Liver (tissue), 9 donors: ENCODE measurements around the gene ZNF22. TPM values are rescaled to one million over a fixed set of nuclear protein-coding genes. Genes with fewer than 3 reads are reported as not detected.

ENCODE experiments used
- DNase-seq: peaks from one replicate; pipeline ENCODE4 v3.0.0-alpha.2; 2017; ENCODE audit warnings: low spot score
- H3K27ac ChIP-seq, 2 donors: one replicate each; pipeline ENCODE4 v1.7.0; 2013; ENCODE audit warnings: inconsistent platforms in 2 of 2, low read length in 2 of 2, control low read depth in 1 of 2, low read depth in 1 of 2, mild to moderate bottlenecking in 1 of 2
- H3K27me3 ChIP-seq, 4 donors: one replicate each; pipeline versions ENCODE4 v1.6.1 to v1.7.0; 2013; ENCODE audit warnings: low read length in 3 of 4, inconsistent platforms in 1 of 4, mild to moderate bottlenecking in 1 of 4, moderate library complexity in 1 of 4; ENCODE audit not compliant: control insufficient read depth in 4 of 4, insufficient read depth in 4 of 4
- H3K36me3 ChIP-seq, 4 donors: one replicate each; pipeline versions ENCODE4 v1.6.1 to v1.7.0; 2013; ENCODE audit warnings: low read length in 3 of 4, mild to moderate bottlenecking in 3 of 4, low read depth in 1 of 4, moderate library complexity in 1 of 4; ENCODE audit not compliant: control insufficient read depth in 4 of 4, insufficient read depth in 3 of 4
- H3K4me1 ChIP-seq, 4 donors: one replicate each; pipeline versions ENCODE4 v1.6.1 to v1.7.0; 2013; ENCODE audit warnings: low read length in 3 of 4, mild to moderate bottlenecking in 3 of 4, moderate library complexity in 1 of 4; ENCODE audit not compliant: control insufficient read depth in 4 of 4, insufficient read depth in 4 of 4
- H3K4me3 ChIP-seq, 3 donors: one replicate each; pipeline versions ENCODE4 v1.6.1 to v1.7.0; 2013; ENCODE audit warnings: low read length in 3 of 3, control low read depth in 1 of 3, low read depth in 1 of 3, mild to moderate bottlenecking in 1 of 3
- H3K9ac ChIP-seq, 2 donors: one replicate each; pipeline ENCODE4 v1.7.0; 2013; ENCODE audit warnings: low read length in 2 of 2, mild to moderate bottlenecking in 2 of 2, moderate library complexity in 2 of 2, control low read depth in 1 of 2, low read depth in 1 of 2
- H3K9me3 ChIP-seq, 4 donors: one replicate each; pipeline versions ENCODE4 v1.6.1 to v1.7.0; 2013; ENCODE audit warnings: low read length in 3 of 4; ENCODE audit not compliant: control insufficient read depth in 4 of 4
- EGR1 ChIP-seq, 2 donors: IDR thresholded peaks; 2 replicates each; pipeline ENCODE4 v1.6.1; 2016 to 2018; ENCODE audit warnings: antibody characterized with exemption in 2 of 2, low read depth in 2 of 2
- FOXA1 ChIP-seq: IDR thresholded peaks from 2 replicates; pipeline ENCODE4 v1.6.1; 2016; ENCODE audit warnings: antibody characterized with exemption
- FOXA2 ChIP-seq: IDR thresholded peaks from 2 replicates; pipeline ENCODE4 v1.6.1; 2016; ENCODE audit warnings: antibody characterized with exemption
- GABPA ChIP-seq, 2 donors: IDR thresholded peaks in 1 of 2; conservative IDR thresholded peaks in 1 of 2; 2 replicates each; pipeline ENCODE4 v1.6.1; 2016; ENCODE audit warnings: antibody characterized with exemption in 2 of 2, mild to moderate bottlenecking in 1 of 2, moderate library complexity in 1 of 2
- HNF4A ChIP-seq, 2 donors: conservative IDR thresholded peaks; 2 replicates each; pipeline ENCODE4 v1.6.1; 2016; ENCODE audit warnings: antibody characterized with exemption in 2 of 2, mild to moderate bottlenecking in 2 of 2
- HNF4G ChIP-seq: IDR thresholded peaks from 2 replicates; pipeline ENCODE4 v1.6.1; 2016; ENCODE audit warnings: antibody characterized with exemption
- JUND ChIP-seq, 2 donors: IDR thresholded peaks; 2 replicates each; pipeline ENCODE4 v1.6.1; 2016; ENCODE audit warnings: antibody characterized with exemption in 2 of 2
- NR2F2 ChIP-seq: IDR thresholded peaks from 2 replicates; pipeline ENCODE4 v1.6.1; 2016; ENCODE audit warnings: antibody characterized with exemption
- RAD21 ChIP-seq, 2 donors: IDR thresholded peaks; 2 replicates each; pipeline ENCODE4 v1.6.1; 2016; ENCODE audit warnings: antibody characterized with exemption in 2 of 2, mild to moderate bottlenecking in 2 of 2
- RXRA ChIP-seq, 2 donors: IDR thresholded peaks; 2 replicates each; pipeline ENCODE4 v1.6.1; 2017 to 2018; ENCODE audit warnings: antibody characterized with exemption in 2 of 2, mild to moderate bottlenecking in 1 of 2
- SP1 ChIP-seq: IDR thresholded peaks from 2 replicates; pipeline ENCODE4 v1.6.1; 2018; ENCODE audit warnings: antibody characterized with exemption, mild to moderate bottlenecking
- TAF1 ChIP-seq: conservative IDR thresholded peaks from 2 replicates; pipeline ENCODE4 v1.6.1; 2016; ENCODE audit warnings: antibody characterized with exemption, mild to moderate bottlenecking
- YY1 ChIP-seq: IDR thresholded peaks from 2 replicates; pipeline ENCODE4 v1.6.1; 2016; ENCODE audit warnings: antibody characterized with exemption, mild to moderate bottlenecking
- WGBS: extraction: QIAGEN DNeasy Blood & Tissue Kit; methylation state at CpG from one replicate; pipeline ENCODE4 v1.1.7; 2013; 5-methylcytosine and 5-hydroxymethylcytosine counted together
- polyA plus RNA-seq, 2 donors: library from polyadenylated mRNA; stranded (reverse) in 1 of 2; unstranded in 1 of 2; fragments of 200-250 nt in 1 of 2; fragments of >200 nt in 1 of 2; fragmentation: Nextera tagmentation in 1 of 2; extraction: Ambion mirVana in 1 of 2; gene quantifications; one replicate each; pipeline versions ENCODE4 v1.2.1 to v1.2.3, GENCODE V29; 2013 to 2015
- total RNA-seq, 2 donors: library from RNA; depleted of rRNA; stranded (reverse); fragments of >200 nt; gene quantifications; one replicate each; pipeline ENCODE4 v1.2.3, GENCODE V29; 2014
- TF ChIP-seq, protein P1 (sequence below): IDR thresholded peaks from 2 replicates; pipeline ENCODE4 v1.6.1; 2016; ENCODE audit warnings: antibody characterized with exemption
- TF ChIP-seq, protein P2 (sequence below): IDR thresholded peaks from 2 replicates; pipeline ENCODE4 v1.6.1; 2016; ENCODE audit warnings: antibody characterized with exemption, mild to moderate bottlenecking
- TF ChIP-seq, protein P3 (sequence below): fragments of 150-350 bp; IDR thresholded peaks from 2 replicates; pipeline ENCODE4 v1.5.1; 2017; ENCODE audit warnings: improper control_type of control experiment, low read depth, low read length; ENCODE audit not compliant: missing input control
- TF ChIP-seq, protein P4 (sequence below): IDR thresholded peaks from 2 replicates; pipeline ENCODE4 v1.6.1; 2016; ENCODE audit warnings: antibody characterized with exemption
- TF ChIP-seq, protein P5 (sequence below): IDR thresholded peaks from 2 replicates; pipeline ENCODE4 v1.6.1; 2016; ENCODE audit warnings: antibody characterized with exemption
- donor health status: healthy.
- donor health status: healthy.
- donor health status: healthy.
- donor health status: healthy.
- donor health status: healthy.

Gene ZNF22
- total and polyA plus RNA-seq, 4 donors, result 10.3 to 22.6 (median 20.3) TPM

DNA sequence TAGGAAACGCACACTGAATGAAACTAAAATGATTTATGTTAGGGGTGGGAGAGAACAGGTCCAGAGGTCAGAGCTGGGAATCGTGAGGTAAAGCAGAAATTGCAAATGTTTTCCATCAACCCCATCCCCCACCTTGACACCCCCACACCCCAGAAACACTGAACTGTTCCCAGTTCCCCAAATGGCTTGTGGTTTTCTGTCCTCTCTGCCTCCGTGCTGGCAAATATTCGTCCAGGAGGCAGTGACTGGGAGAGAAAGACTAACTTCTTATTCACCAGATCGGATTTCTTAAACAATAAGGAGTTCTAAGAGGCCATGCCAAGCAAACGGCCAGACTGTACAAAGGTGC, 41.9 kb upstream of the ZNF22 start:
- H3K9me3 ChIP-seq, result no peaks in the 10 kb centered on the region
- no peaks in the 10 kb centered on the region for H3K36me3 ChIP-seq
- no peaks in the 10 kb centered on the region for H3K27me3 ChIP-seq
- DNase-seq, result no peak
- peaks cover 12 to 35% (median 19%) of the 10 kb centered on the region in 4 donors for H3K4me1 ChIP-seq
- H3K27ac ChIP-seq, result peak overlapping the region; percentile 90 to 91
- WGBS, result 2% methylated on average over 6 of the region's 6 CpGs
- TF ChIP-seq NR2F2 (no peak), RXRA (IDR thresholded peaks at IDR 0.05) (peak in 1 of 2 donors; percentile 33)
- H3K9ac ChIP-seq, result peak overlapping the region; percentile 45 to 61
- peak overlapping the region; percentile 70 to 84 (median 75) for H3K4me3 ChIP-seq

DNA sequence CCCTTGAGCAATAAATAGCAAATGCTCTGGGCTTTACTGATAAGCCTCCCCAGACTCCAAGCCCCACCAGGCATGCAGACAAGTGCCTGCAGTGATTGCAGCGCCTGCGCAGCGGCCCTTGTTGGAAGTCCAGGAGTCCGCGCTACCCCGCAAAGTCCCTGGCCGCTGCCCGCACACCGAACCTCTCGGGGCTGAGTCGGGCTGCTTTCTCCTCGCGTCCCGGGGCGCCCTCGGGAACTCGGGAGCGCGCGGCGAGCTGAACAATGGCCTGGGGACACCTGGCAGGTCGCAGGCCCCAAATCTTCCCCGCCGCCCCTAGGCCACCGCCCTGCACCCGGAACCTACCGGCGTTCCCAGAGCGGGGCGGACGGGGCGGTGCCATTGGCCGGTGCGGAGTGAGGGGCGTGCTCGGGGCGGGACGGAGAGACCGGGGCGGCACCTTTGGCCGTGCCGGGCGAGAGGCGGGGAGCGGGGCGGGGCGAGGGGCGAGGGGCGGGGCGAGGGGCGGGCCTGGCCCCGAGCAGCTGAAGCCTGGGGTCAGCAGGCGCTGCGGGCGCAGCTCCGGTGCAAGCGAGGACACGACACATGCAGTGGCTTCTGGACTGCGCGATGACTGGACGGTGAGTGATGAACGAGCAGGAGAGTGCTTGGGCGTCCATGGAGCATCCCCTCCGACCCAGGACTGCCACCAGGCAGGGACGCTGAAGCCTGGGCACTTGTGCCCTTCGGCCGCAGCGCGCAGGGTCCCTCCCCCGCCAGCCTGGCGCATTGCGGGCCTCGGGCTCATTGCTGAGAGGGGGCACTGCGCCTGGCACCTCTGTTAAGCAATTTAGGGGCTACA, 41.3 kb upstream of the ZNF22 start, which contains the start of gene RASSF4:
Gene RASSF4 (plus strand): TSS at position 556 of the 841 bp plus-strand sequence. CDS start 10,401 bp downstream, outside the sequence.
- no peaks in the 10 kb centered on the region for H3K36me3 ChIP-seq

More for the DNA sequence above, 41.3 kb upstream of the ZNF22 start, which contains the start of gene RASSF4:
- H3K27me3 ChIP-seq, result no peaks in the 10 kb centered on the region
- under 1% methylated on average over 74 of the region's 74 CpGs for WGBS
- peak within 1 kb of the TSS; percentile 75 to 84 (median 75) for H3K4me3 ChIP-seq
- TF ChIP-seq RAD21 (IDR thresholded peaks at IDR 0.05), result peak in 1 of 2 donors; percentile 15
- TF ChIP-seq, protein P1, sequence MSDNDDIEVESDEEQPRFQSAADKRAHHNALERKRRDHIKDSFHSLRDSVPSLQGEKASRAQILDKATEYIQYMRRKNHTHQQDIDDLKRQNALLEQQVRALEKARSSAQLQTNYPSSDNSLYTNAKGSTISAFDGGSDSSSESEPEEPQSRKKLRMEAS, result no peak
- peak; percentile 79 for TF ChIP-seq YY1
- peak; percentile 63 to 72 for TF ChIP-seq RXRA (IDR thresholded peaks at IDR 0.05)
- TF ChIP-seq SP1, result no peak
- peak; percentile 43 for TF ChIP-seq TAF1
- TF ChIP-seq GABPA (IDR thresholded peaks at IDR 0.05 in 1 of 2, conservative IDR thresholded peaks at IDR 0.05 in 1 of 2), result peak in 1 of 2 donors; percentile 46
- TF ChIP-seq, protein P2, sequence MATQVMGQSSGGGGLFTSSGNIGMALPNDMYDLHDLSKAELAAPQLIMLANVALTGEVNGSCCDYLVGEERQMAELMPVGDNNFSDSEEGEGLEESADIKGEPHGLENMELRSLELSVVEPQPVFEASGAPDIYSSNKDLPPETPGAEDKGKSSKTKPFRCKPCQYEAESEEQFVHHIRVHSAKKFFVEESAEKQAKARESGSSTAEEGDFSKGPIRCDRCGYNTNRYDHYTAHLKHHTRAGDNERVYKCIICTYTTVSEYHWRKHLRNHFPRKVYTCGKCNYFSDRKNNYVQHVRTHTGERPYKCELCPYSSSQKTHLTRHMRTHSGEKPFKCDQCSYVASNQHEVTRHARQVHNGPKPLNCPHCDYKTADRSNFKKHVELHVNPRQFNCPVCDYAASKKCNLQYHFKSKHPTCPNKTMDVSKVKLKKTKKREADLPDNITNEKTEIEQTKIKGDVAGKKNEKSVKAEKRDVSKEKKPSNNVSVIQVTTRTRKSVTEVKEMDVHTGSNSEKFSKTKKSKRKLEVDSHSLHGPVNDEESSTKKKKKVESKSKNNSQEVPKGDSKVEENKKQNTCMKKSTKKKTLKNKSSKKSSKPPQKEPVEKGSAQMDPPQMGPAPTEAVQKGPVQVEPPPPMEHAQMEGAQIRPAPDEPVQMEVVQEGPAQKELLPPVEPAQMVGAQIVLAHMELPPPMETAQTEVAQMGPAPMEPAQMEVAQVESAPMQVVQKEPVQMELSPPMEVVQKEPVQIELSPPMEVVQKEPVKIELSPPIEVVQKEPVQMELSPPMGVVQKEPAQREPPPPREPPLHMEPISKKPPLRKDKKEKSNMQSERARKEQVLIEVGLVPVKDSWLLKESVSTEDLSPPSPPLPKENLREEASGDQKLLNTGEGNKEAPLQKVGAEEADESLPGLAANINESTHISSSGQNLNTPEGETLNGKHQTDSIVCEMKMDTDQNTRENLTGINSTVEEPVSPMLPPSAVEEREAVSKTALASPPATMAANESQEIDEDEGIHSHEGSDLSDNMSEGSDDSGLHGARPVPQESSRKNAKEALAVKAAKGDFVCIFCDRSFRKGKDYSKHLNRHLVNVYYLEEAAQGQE, result peak; percentile 50
- TF ChIP-seq FOXA1, result peak; percentile 18
- TF ChIP-seq, protein P3, sequence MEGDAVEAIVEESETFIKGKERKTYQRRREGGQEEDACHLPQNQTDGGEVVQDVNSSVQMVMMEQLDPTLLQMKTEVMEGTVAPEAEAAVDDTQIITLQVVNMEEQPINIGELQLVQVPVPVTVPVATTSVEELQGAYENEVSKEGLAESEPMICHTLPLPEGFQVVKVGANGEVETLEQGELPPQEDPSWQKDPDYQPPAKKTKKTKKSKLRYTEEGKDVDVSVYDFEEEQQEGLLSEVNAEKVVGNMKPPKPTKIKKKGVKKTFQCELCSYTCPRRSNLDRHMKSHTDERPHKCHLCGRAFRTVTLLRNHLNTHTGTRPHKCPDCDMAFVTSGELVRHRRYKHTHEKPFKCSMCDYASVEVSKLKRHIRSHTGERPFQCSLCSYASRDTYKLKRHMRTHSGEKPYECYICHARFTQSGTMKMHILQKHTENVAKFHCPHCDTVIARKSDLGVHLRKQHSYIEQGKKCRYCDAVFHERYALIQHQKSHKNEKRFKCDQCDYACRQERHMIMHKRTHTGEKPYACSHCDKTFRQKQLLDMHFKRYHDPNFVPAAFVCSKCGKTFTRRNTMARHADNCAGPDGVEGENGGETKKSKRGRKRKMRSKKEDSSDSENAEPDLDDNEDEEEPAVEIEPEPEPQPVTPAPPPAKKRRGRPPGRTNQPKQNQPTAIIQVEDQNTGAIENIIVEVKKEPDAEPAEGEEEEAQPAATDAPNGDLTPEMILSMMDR, result no peak
- TF ChIP-seq, protein P4, sequence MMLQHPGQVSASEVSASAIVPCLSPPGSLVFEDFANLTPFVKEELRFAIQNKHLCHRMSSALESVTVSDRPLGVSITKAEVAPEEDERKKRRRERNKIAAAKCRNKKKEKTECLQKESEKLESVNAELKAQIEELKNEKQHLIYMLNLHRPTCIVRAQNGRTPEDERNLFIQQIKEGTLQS, result no peak
- TF ChIP-seq JUND (IDR thresholded peaks at IDR 0.05), result no peak
- TF ChIP-seq, protein P5, sequence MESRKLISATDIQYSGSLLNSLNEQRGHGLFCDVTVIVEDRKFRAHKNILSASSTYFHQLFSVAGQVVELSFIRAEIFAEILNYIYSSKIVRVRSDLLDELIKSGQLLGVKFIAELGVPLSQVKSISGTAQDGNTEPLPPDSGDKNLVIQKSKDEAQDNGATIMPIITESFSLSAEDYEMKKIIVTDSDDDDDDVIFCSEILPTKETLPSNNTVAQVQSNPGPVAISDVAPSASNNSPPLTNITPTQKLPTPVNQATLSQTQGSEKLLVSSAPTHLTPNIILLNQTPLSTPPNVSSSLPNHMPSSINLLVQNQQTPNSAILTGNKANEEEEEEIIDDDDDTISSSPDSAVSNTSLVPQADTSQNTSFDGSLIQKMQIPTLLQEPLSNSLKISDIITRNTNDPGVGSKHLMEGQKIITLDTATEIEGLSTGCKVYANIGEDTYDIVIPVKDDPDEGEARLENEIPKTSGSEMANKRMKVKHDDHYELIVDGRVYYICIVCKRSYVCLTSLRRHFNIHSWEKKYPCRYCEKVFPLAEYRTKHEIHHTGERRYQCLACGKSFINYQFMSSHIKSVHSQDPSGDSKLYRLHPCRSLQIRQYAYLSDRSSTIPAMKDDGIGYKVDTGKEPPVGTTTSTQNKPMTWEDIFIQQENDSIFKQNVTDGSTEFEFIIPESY, result no peak
- TF ChIP-seq HNF4A (conservative IDR thresholded peaks at IDR 0.05), result peak; percentile 60 to 73
- TF ChIP-seq HNF4G, result no peak
- no peak for TF ChIP-seq FOXA2
- no peak for TF ChIP-seq EGR1 (IDR thresholded peaks at IDR 0.05; ENCODE audit: low read depth in 2 of 2)
- TF ChIP-seq NR2F2, result no peak
- H3K27ac ChIP-seq, result peak within 1 kb of the TSS; percentile 90 to 91
- H3K9ac ChIP-seq, result peak within 1 kb of the TSS; percentile 45 to 61
- H3K9me3 ChIP-seq, result no peaks in the 10 kb centered on the region
- H3K4me1 ChIP-seq, result peaks cover 12 to 41% (median 19%) of the 10 kb centered on the region in 4 donors
- DNase-seq, result peak; percentile 90
